ENCODE data around the gene PRDX5. TPM values are rescaled to one million over a fixed set of nuclear protein-coding genes. Genes with fewer than 3 reads are reported as not detected.

PRDX5 gene
- total and polyA plus RNA-seq, 2 experiments from 2014 or later = 212 to 312 TPM

- Mint-ChIP-seq H3K9me3 (no peaks in the 10 kb centered on the region; the same call in 2 of the 3 replicates), H3K27me3 (ENCODE audit: insufficient read depth, low read depth, poor library complexity) (peaks cover 24% of the 10 kb centered on the region), H3K4me1 (peaks cover 10% of the 10 kb centered on the region; the same call in 2 of the 3 replicates), H3K27ac (no peak overlapping the region), H3K36me3 (ENCODE audit: low read depth) (peaks cover 22% of the 10 kb centered on the region), H3K4me3 (peak overlapping the region; percentile 59)
- Histone ChIP-seq H3K4me1 (ENCODE audit: insufficient read depth) (peaks cover 22% of the 10 kb centered on the region), H3K9me2 (ENCODE audit: insufficient read depth) (no peaks in the 10 kb centered on the region), H3F3A (replicated peaks; ENCODE audit: low read depth) (peaks cover 21% of the 10 kb centered on the region), H4K20me1 (replicated peaks; ENCODE audit: insufficient read depth) (no peaks in the 10 kb centered on the region; the same call in 1 of the 2 replicates), H3K79me2 (replicated peaks; ENCODE audit: insufficient read depth) (no peaks in the 10 kb centered on the region), H3K36me3 (ENCODE audit: insufficient read depth) (no peaks in the 10 kb centered on the region), H3K27ac (ENCODE audit: low read depth) (no peak overlapping the region), H3K4me3 (peak overlapping the region; percentile 49), H2AFZ (0 out of 2 replicates have a peak overlapping the region, but pooled peaks have one; percentile 23), H3K27me3 (ENCODE audit: insufficient read depth) (no peaks in the 10 kb centered on the region), H3K4me2 (peak overlapping the region; percentile 65)
- DNase-seq (ENCODE audit: low spot score) = peak; percentile 80
- peak; percentile 36 for ATAC-seq
- TF ChIP-seq CREB1 (CRISPR knock-in tag; IDR thresholded peaks at IDR 0.05; ENCODE audit: low read depth) (no peak), NANOG (IDR thresholded peaks at IDR 0.05; ENCODE audit: borderline replicate concordance) (no peak), POLR2AphosphoS5 (IDR thresholded peaks at IDR 0.05; ENCODE audit: low read depth) (peak; percentile 24; the same call in 1 of the 2 replicates), JUNB (IDR thresholded peaks at IDR 0.05; ENCODE audit: unreplicated experiment) (no peak)
These were observed 50.8 kb downstream of the PRDX5 start for GRCh38 chr11:64368673-64369074.

DNA sequence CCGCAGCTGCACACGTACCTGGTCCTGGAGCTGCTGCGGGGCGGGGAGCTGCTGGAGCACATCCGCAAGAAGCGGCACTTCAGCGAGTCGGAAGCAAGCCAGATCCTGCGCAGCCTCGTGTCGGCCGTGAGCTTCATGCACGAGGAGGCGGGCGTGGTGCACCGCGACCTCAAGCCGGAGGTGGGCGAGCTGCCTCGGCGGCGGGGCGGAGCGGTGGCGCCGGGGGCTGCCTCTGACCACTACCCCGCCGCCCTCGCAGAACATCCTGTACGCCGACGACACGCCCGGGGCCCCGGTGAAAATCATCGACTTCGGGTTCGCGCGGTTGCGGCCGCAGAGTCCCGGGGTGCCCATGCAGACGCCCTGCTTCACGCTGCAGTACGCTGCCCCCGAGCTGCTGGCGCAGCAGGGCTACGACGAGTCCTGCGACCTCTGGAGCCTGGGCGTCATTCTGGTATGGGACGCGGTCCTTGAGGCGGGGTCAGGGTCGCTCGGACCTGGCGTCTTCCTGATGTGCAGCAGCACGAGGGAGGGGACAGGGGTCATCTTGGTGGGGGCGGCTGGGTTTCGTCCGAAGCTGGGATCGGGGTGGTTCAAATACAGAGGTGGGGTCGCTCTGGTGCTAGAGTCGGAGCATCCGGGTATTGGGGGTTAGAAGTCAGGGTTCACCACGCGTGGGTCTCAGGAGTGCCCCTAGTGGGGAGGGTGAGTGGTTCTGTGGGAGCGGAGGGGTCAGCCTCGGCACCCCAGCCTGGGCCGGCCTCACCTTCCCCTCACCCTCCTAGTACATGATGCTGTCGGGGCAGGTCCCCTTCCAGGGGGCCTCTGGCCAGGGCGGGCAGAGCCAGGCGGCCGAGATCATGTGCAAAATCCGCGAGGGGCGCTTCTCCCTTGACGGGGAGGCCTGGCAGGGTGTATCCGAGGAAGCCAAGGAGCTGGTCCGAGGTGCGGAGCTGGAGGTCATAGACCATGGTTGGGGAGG is 51.8 kb downstream of the PRDX5 start:
- no peak overlapping the region; the same call in 1 of the 2 replicates for H3K4me2 ChIP-seq
- TF ChIP-seq CTCF (conservative IDR thresholded peaks at IDR 0.05; ENCODE audit: low read depth in 2 of 2) (peak; percentile 43 to 51), ETS1 (IDR thresholded peaks at IDR 0.05) (no peak)
- Mint-ChIP-seq H3K9me3 (no peaks in the 10 kb centered on the region; the same call in 2 of the 3 replicates), H3K27ac (no peak overlapping the region), H3K4me1 (peaks cover 12% of the 10 kb centered on the region; the same call in 2 of the 3 replicates), H3K27me3 (ENCODE audit: insufficient read depth, low read depth, poor library complexity) (peaks cover 26% of the 10 kb centered on the region), H3K4me3 (peak overlapping the region; percentile 51; the same call in 2 of the 3 replicates), H3K36me3 (ENCODE audit: low read depth) (peaks cover 22% of the 10 kb centered on the region)
- no peak overlapping the region for H3K27ac ChIP-seq (ENCODE audit: low read depth)
- no peaks in the 10 kb centered on the region for H3K36me3 ChIP-seq (ENCODE audit: insufficient read depth)
- no peaks in the 10 kb centered on the region for H3K27me3 ChIP-seq (ENCODE audit: insufficient read depth)
- DNase-seq (ENCODE audit: low spot score) = peak; percentile 60
- H2AFZ ChIP-seq = 0 out of 2 replicates have a peak overlapping the region, but pooled peaks have one; percentile 18
- H3K4me1 ChIP-seq (ENCODE audit: insufficient read depth) = peaks cover 25% of the 10 kb centered on the region
- no peaks in the 10 kb centered on the region for H4K20me1 ChIP-seq (replicated peaks; ENCODE audit: insufficient read depth)
- no peaks in the 10 kb centered on the region for H3K79me2 ChIP-seq (replicated peaks; ENCODE audit: insufficient read depth)
- H3K9me2 ChIP-seq (ENCODE audit: insufficient read depth) = no peaks in the 10 kb centered on the region
- ATAC-seq = peak; percentile 13
- H3F3A ChIP-seq (replicated peaks; ENCODE audit: low read depth) = peaks cover 21% of the 10 kb centered on the region
- peak overlapping the region; percentile 30; the same call in 1 of the 2 replicates for H3K4me3 ChIP-seq
